ENCODE measurements around the gene PDE9A. TPM values are rescaled to one million over a fixed set of nuclear protein-coding genes. Genes with fewer than 3 reads are reported as not detected.

Gene PDE9A
- total RNA-seq, 1 experiment from 2014 or later = 31.9 TPM

DNA sequence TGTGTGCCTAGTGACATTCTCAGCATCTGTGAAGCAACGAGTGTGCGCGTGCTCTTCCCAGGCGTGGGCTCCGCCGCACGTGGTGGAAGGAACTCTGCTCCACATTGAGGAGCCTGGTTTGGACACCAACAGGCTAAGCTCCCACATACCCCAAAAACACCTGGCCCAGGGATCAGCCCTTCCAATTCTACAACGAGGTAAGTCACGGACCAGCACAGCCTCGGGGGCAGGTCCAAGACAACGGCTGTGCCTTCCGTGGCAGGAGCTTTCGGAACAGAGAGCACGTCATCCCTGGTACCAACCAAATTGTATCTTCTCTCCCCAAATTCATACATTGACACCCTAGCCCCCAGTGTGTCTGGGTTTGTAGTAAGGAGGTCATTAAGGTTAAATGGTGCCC, 27.2 kb upstream of the PDE9A start:
- no CpG with 5 or more reads among the region's 14 CpGs for WGBS (ENCODE audit: extremely low coverage, insufficient read length, low lambda C conversion rate)

More for the DNA sequence above, 27.2 kb upstream of the PDE9A start:
- Histone ChIP-seq H4K8ac (replicated peaks; ENCODE audit: insufficient read length, low read depth, low read length) (no peak overlapping the region), H3K4me1 (ENCODE audit: insufficient read depth, low read length) (no peaks in the 10 kb centered on the region), H3K27me3 (ENCODE audit: insufficient read depth, low read length) (no peaks in the 10 kb centered on the region), H3K9ac (ENCODE audit: extremely low read depth, insufficient read length, low read length) (no peak overlapping the region), H4K20me1 (ENCODE audit: control insufficient read depth, insufficient read depth, insufficient read length) (no peaks in the 10 kb centered on the region), H3K14ac (ENCODE audit: insufficient read depth, low read length) (no peak overlapping the region), H3K9me3 (ENCODE audit: control insufficient read depth, low read depth, low read length) (no peaks in the 10 kb centered on the region), H3K79me2 (ENCODE audit: insufficient read depth, low read length) (no peaks in the 10 kb centered on the region), H4K5ac (ENCODE audit: insufficient read length, low read depth, low read length) (no peak overlapping the region), H2AK5ac (ENCODE audit: insufficient read length, low read length) (no peak overlapping the region), H3K27ac (ENCODE audit: insufficient read length, low read depth, low read length) (no peak overlapping the region), H2AFZ (ENCODE audit: low read length) (no peak overlapping the region), H3K56ac (ENCODE audit: insufficient read length, low read depth, low read length) (no peak overlapping the region), H3K4ac (ENCODE audit: low read depth, low read length) (no peak overlapping the region), H2BK120ac (ENCODE audit: low read depth, low read length, poor library complexity, severe bottlenecking) (no peak overlapping the region), H2BK15ac (ENCODE audit: low read depth, low read length) (no peak overlapping the region), H3K23ac (ENCODE audit: insufficient read length, low read depth, low read length) (no peak overlapping the region), H4K91ac (ENCODE audit: insufficient read length, low read depth, low read length) (no peak overlapping the region), H3T11ph (ENCODE audit: low read length) (no peak overlapping the region), H3K18ac (ENCODE audit: insufficient read length, low read depth, low read length) (no peak overlapping the region), H2BK20ac (ENCODE audit: low read depth, low read length, poor library complexity, severe bottlenecking) (no peak overlapping the region), H2BK12ac (ENCODE audit: insufficient read length, low read depth, low read length) (no peak overlapping the region), H3K4me2 (ENCODE audit: insufficient read depth, insufficient read length, low read length) (no peak overlapping the region), H3K23me2 (ENCODE audit: insufficient read length, low read depth, low read length, poor library complexity, severe bottlenecking) (peaks cover 5% of the 10 kb centered on the region), H3K79me1 (ENCODE audit: insufficient read depth, low read depth, low read length, poor library complexity, severe bottlenecking) (no peaks in the 10 kb centered on the region), H2BK5ac (ENCODE audit: insufficient read length, low read length) (no peak overlapping the region)
- H3K4me1 Mint-ChIP-seq = peaks cover 17 to 18% of the 10 kb centered on the region in 2 experiments
- no peaks in the 10 kb centered on the region for H3K9me3 Mint-ChIP-seq
- H3K36me3 Mint-ChIP-seq (ENCODE audit: insufficient read depth in 1 of 3, low read depth in 3 of 3) = no peaks in the 10 kb centered on the region
- no peak for DNase-seq
- H3K27me3 Mint-ChIP-seq (ENCODE audit: low read depth) = peaks cover 27% of the 10 kb centered on the region
- TF ChIP-seq, protein P1, sequence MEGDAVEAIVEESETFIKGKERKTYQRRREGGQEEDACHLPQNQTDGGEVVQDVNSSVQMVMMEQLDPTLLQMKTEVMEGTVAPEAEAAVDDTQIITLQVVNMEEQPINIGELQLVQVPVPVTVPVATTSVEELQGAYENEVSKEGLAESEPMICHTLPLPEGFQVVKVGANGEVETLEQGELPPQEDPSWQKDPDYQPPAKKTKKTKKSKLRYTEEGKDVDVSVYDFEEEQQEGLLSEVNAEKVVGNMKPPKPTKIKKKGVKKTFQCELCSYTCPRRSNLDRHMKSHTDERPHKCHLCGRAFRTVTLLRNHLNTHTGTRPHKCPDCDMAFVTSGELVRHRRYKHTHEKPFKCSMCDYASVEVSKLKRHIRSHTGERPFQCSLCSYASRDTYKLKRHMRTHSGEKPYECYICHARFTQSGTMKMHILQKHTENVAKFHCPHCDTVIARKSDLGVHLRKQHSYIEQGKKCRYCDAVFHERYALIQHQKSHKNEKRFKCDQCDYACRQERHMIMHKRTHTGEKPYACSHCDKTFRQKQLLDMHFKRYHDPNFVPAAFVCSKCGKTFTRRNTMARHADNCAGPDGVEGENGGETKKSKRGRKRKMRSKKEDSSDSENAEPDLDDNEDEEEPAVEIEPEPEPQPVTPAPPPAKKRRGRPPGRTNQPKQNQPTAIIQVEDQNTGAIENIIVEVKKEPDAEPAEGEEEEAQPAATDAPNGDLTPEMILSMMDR (conservative IDR thresholded peaks at IDR 0.05) = no peak
- H3K4me3 Mint-ChIP-seq = no peak overlapping the region
- H3K27ac Mint-ChIP-seq = no peak overlapping the region
